ENCODE data around the gene SEC31A. TPM values are rescaled to one million over a fixed set of nuclear protein-coding genes. Genes with fewer than 3 reads are reported as not detected.

The SEC31A gene
- polyA plus RNA-seq, 3 donors = 74.8 to 120 (median 107) TPM

DNA sequence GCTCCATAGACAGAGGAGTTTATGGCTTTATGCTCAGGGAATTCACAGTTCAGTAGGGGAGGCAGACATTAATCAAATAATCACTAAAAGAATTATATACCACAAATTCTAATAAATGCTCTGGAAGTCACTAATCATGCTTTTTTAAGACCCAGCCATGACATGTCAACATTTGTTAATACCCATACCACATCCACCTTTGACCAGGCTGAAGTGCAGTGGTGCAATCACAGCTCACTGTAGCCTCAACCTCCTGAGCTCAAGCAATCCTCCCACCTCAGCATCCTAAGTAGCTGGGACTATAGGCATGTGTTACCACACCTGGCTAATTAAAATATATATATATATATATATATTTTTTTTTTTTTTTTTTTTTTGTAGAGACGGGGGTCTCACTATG is 79.6 kb downstream of the SEC31A start:
- peaks cover 4 to 7% of the 10 kb centered on the region in 2 donors for H3K36me3 Mint-ChIP-seq
- peaks cover 0 to 6% (median 4%) of the 10 kb centered on the region in 3 donors for H3K27me3 Mint-ChIP-seq (ENCODE audit: low read depth in 3 of 3)
- DNase-seq = no peak
- no peak overlapping the region for H3K4me3 Mint-ChIP-seq
- Histone ChIP-seq H3K9ac (ENCODE audit: insufficient read depth, low read length, poor library complexity, severe bottlenecking) (no peak overlapping the region), H3K79me2 (ENCODE audit: insufficient read depth, low read length) (no peaks in the 10 kb centered on the region), H3K4me3 (replicated peaks in 1 of 3; ENCODE audit: low read depth in 2 of 3, low read length in 3 of 3) (no peak overlapping the region), H2AFZ (ENCODE audit: insufficient read depth, low read depth, low read length, poor library complexity, severe bottlenecking) (no peak overlapping the region), H3K27me3 (ENCODE audit: control insufficient read depth in 2 of 2, insufficient read depth in 2 of 2, low read length in 2 of 2) (no peaks in the 10 kb centered on the region), H3K27ac (ENCODE audit: low read depth in 1 of 2, low read length in 2 of 2) (no peak overlapping the region), H3K36me3 (replicated peaks in 1 of 2; ENCODE audit: control insufficient read depth in 1 of 2, insufficient read depth in 2 of 2, low read length in 2 of 2) (no peaks in the 10 kb centered on the region), H3K9me3 (replicated peaks in 1 of 2; ENCODE audit: control insufficient read depth in 1 of 2, insufficient read depth in 1 of 2, low read length in 2 of 2) (no peaks in the 10 kb centered on the region), H3K4me2 (replicated peaks; ENCODE audit: extremely low read depth, low read length, poor library complexity, severe bottlenecking) (no peak overlapping the region), H3K4me1 (ENCODE audit: control insufficient read depth in 1 of 2, insufficient read depth in 2 of 2, low read length in 2 of 2) (no peaks in the 10 kb centered on the region), H4K20me1 (ENCODE audit: insufficient read depth, low read length) (no peaks in the 10 kb centered on the region)
- peaks cover 8% of the 10 kb centered on the region for H3K4me1 Mint-ChIP-seq
- no peak overlapping the region for H3K27ac Mint-ChIP-seq
- WGBS (ENCODE audit: insufficient coverage) = 80% methylated on average over 1 of the region's 1 CpG
- H3K9me3 Mint-ChIP-seq = peaks cover 0 to 2% (median under 1%) of the 10 kb centered on the region in 7 donors
- no peak for TF ChIP-seq CTCF (IDR thresholded peaks at IDR 0.05)
- intact Hi-C loops (cut with micrococcal nuclease) = no loop called here

- Histone ChIP-seq H4K20me1 (ENCODE audit: insufficient read depth, low read length) (no peaks in the 10 kb centered on the region), H3K27me3 (ENCODE audit: control insufficient read depth in 2 of 2, insufficient read depth in 2 of 2, low read length in 2 of 2) (no peaks in the 10 kb centered on the region), H3K9me3 (replicated peaks in 1 of 2; ENCODE audit: control insufficient read depth in 1 of 2, insufficient read depth in 1 of 2, low read length in 2 of 2) (no peaks in the 10 kb centered on the region), H3K4me1 (ENCODE audit: control insufficient read depth in 1 of 2, insufficient read depth in 2 of 2, low read length in 2 of 2) (no peaks in the 10 kb centered on the region), H3K27ac (ENCODE audit: low read depth in 1 of 2, low read length in 2 of 2) (no peak overlapping the region), H3K4me2 (replicated peaks; ENCODE audit: extremely low read depth, low read length, poor library complexity, severe bottlenecking) (no peak overlapping the region), H3K79me2 (ENCODE audit: insufficient read depth, low read length) (no peaks in the 10 kb centered on the region), H3K36me3 (replicated peaks in 1 of 2; ENCODE audit: control insufficient read depth in 1 of 2, insufficient read depth in 2 of 2, low read length in 2 of 2) (no peaks in the 10 kb centered on the region), H3K9ac (ENCODE audit: insufficient read depth, low read length, poor library complexity, severe bottlenecking) (no peak overlapping the region), H2AFZ (ENCODE audit: insufficient read depth, low read depth, low read length, poor library complexity, severe bottlenecking) (no peak overlapping the region), H3K4me3 (replicated peaks in 1 of 3; ENCODE audit: low read depth in 2 of 3, low read length in 3 of 3) (no peak overlapping the region)
- H3K27ac Mint-ChIP-seq = no peak overlapping the region
- H3K4me1 Mint-ChIP-seq = peaks cover 8% of the 10 kb centered on the region
- peaks cover 2 to 4% of the 10 kb centered on the region in 2 donors for H3K36me3 Mint-ChIP-seq
- H3K4me3 Mint-ChIP-seq = no peak overlapping the region
- no peak for TF ChIP-seq CTCF (IDR thresholded peaks at IDR 0.05)
- intact Hi-C loops (cut with micrococcal nuclease) = no loop called here
- peaks cover 0 to 2% (median 0%) of the 10 kb centered on the region in 7 donors for H3K9me3 Mint-ChIP-seq
- WGBS (ENCODE audit: insufficient coverage) = no CpG with 5 or more reads among the region's 4 CpGs
- peaks cover 0 to 6% (median 4%) of the 10 kb centered on the region in 3 donors for H3K27me3 Mint-ChIP-seq (ENCODE audit: low read depth in 3 of 3)
- no peak for DNase-seq
These were observed 80.8 kb downstream of the SEC31A start for GRCh38 chr4:82810176-82810575.

All from CD14-positive monocyte (primary cell).